Measurements from ENCODE around the gene KRT3.

The KRT3 gene

DNA sequence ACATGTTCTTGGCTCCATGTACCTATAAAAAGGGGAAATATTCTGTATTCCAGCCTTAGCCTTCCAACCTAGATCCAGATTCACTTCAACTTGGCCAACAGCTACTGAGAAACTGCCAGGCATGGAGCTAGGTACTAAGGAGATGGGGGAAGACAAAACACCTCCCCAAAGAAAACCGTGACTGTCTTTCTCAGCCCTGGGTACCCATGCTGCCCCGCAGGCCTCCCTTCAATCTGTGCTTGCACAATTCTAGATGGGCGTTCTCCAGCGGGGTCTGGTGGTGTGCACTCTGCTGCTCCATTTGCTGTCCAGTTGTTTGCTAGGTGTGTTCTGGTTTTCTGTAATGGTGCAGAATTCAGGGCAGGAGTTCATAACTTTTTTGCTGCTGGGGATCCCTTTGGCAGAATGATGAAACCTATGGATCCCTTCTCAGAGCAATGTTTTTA is 18.8 kb upstream of the KRT3 start:
- no peak for DNase-seq (ENCODE audit: low read depth in 1 of 2, low spot score in 1 of 2)

DNA sequence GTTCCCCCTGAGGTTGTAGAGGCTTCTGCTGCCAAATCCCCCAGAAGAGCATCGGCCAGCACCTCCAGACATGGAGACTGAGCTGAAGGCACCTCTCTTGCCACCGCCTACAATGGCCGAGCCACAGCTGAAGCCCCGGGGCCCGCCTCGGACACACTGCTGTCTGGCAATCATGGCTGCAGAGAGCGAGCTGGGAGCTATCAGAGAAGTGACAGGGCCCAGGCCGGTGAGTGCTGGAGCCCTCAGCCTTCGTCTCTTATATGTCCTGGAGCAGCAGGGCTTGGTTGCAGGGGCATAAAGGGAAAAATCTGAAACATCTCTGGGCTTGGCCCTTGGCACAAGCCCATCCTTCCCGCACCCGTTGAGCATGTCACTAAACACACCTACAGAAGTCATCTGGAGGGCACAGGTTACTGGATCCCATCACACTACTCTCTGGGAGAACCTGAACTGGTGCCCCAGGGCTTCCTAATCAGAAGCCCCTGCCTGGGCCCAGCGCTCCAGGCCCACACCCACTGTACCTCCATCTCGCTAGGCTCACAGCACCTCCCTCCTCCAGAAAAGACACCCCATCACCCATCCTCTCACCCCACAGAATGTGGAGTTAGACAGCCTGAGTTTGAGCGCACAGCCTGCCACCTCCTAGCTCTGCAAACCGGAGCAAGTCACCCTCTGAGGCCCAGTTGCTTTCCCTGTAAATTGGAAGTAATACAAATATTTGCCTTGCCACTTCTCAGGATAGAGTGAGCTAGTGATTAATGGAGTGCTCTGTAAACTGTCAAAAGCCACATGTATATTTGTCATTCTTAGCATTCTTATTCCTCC is 18.2 kb upstream of the KRT3 start, which contains the start of gene KRT4:
Gene KRT4 (minus strand): TSS at position 232 of the 825 bp plus-strand sequence. CDS start 58 bp downstream, at position 174.
- no peak for DNase-seq (ENCODE audit: low read depth in 1 of 2, low spot score in 1 of 2)

DNA sequence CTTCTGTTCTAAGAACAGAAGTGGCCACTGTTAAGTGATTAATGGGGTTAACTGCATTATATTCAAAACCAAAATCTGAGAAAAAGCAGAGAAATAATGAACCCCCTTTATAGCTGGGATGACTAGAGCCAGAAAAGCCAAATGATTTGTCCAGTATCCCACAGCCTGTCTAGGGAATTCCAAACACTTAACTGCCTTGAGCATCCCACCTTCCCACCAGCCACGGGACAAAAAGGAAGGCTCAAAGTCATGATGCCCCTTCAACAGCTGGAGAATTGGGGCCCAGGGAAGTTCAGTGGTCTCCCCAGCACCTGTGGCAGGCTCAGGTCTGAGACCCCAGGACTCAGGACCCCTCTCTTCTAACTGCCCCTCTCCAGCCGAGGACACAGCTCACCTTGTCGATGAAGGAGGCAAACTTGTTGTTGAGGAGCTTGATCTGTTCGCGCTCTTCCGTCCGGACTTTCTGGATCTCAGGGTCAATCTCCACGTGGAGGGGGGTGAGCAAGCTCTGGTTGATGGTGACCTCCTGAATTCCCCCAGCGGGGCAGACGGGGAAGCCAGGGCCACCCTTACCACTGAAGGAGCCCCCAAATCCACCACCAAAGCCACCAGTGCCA is 17.4 kb upstream of the KRT3 start:
- DNase-seq (ENCODE audit: low read depth in 1 of 2, low spot score in 1 of 2): no peak

DNA sequence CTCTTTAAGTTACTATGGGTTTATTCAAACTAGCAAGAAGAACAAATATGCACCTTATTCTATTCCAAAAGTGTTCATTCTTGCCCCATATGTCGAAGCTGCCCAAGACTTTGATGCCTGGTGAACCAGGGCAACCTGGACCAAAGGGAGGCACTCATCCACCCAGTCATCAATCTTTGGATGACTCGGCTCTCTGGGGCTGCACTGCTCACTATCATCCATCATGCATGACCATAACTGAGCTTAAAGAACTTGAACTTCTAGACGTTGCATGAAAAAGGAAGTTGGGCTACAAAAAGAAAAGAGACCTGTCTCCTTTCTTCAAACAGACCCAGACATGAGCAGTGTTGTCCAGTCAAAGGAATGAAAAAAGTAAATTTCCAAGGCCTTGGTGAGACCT is 16.8 kb upstream of the KRT3 start:
- DNase-seq (ENCODE audit: low read depth in 1 of 2, low spot score in 1 of 2): no peak

DNA sequence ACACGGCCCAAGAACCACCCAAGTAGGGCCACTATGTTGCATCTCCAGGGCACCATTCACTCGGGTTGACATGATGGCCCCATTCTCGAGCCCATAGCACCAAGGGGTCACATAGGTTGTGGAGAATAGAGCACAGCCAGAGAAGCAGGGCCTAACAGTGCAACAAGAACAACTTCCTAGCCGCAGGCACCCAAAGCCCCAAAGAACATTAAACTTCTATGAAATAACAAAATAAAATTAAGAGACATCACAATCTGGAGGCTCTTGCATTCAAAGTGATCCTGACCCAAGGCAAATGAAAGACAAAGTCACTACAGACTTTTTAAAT is 16.1 kb upstream of the KRT3 start:
- DNase-seq (ENCODE audit: low read depth in 1 of 2, low spot score in 1 of 2): no peak

DNA sequence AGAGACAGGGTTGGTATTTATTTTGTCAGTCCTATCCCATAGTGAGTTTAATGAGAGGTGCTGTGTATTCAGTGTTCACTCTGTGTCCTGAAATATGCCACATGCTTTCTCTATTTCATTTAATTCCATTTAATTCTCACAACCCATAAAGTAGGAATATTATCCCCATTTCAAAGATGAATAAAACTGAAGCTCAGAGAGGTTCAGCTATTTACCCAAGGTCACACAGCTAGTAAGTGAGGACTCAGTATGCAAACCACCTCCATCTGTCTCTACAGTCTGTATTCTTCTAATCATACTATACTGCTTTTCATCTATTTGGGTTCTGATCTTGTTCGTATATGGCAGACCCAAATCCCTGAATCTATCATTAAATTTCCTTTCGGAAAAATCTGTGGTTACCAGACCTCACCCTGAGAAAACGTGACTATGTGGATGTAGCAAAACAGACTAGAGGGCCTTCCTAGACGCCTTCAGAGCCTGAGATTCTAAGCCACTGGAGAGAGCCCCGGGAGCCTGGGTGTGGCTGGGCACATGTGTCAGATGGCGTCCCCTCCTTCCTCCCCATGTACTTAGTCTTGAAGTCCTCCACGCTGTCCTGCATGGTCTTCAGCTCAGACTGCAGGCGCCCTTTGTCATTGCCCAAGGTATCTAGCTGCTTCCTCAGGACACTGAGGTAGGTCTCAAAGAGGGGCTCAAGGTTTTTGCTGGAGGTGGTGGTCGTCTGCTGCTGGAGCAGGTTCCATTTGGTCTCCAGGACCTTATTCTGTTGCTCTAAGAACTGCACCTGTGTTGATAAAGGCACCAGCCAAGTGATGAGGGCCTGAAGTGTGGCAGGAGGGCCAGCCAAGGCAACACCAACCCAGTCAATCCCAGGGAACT is 15.5 kb upstream of the KRT3 start:
- DNase-seq (ENCODE audit: low read depth in 1 of 2, low spot score in 1 of 2): no peak

DNA sequence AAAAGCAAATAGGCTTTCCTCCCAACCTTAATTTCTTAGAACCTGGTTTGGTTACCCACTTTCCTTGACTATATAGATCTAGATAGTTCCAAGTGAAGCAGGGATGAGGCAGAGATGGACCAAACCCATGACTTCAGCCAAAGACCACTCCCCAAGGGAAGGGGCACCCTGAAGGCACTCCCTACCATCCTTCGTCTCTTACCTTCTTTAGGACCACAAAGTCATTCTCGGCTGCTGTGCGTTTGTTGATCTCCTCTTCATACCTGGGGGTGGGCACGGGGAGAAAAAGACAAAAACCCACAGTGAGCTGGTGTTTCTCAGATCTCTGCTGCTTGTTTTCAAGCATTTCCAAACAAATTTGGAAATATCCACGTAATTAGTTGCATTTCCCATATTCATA is 14.6 kb upstream of the KRT3 start:
- DNase-seq (ENCODE audit: low read depth in 1 of 2, low spot score in 1 of 2): no peak

DNA sequence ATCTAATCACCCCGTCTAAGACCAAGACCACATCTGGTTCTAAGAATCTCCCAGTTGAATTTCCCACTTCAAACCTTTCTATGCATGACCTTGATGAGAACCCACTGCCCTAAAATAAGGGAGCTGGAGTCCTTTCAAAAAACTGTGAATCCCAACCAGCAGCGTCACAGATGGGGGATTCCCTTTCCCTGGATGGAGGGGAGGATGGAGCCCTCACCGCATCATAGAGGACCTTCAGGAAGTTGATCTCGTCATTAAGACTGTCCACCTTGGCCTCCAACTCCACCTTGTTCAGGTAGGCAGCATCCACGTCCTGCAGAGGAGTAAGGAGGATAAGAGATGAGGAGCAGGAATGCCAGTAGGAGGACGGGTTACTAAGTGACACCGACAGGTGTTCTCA is 13.2 kb upstream of the KRT3 start:
- no peak for DNase-seq (ENCODE audit: low read depth in 1 of 2, low spot score in 1 of 2)

DNA sequence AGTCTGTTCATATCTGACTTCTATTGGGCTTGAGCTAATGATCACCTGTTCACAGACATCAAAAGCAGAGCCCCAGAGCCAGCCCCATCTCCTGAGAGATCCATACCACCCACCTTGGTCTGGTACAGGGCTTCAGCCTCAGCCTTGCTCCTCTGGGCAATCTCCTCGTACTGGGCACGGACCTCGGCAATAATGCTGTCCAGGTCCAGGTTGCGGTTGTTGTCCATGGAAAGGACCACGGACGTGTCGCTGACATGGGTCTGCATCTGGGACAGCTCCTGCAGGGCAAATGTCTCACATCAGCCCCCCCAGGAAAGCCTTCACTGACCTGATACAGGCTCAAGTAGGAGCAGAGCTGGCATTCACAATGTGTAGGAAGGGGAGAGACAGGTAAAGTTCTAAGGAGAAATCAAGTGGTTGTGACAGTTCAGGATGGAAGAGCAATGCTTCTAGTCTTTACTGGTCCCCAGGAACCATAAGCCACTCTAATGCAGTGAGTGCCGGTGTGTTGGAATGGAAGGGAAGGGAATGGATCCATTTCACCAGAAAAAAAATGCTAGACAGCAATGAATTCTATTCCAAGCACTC is 12.8 kb upstream of the KRT3 start:
- no peak for DNase-seq (ENCODE audit: low read depth in 1 of 2, low spot score in 1 of 2)

DNA sequence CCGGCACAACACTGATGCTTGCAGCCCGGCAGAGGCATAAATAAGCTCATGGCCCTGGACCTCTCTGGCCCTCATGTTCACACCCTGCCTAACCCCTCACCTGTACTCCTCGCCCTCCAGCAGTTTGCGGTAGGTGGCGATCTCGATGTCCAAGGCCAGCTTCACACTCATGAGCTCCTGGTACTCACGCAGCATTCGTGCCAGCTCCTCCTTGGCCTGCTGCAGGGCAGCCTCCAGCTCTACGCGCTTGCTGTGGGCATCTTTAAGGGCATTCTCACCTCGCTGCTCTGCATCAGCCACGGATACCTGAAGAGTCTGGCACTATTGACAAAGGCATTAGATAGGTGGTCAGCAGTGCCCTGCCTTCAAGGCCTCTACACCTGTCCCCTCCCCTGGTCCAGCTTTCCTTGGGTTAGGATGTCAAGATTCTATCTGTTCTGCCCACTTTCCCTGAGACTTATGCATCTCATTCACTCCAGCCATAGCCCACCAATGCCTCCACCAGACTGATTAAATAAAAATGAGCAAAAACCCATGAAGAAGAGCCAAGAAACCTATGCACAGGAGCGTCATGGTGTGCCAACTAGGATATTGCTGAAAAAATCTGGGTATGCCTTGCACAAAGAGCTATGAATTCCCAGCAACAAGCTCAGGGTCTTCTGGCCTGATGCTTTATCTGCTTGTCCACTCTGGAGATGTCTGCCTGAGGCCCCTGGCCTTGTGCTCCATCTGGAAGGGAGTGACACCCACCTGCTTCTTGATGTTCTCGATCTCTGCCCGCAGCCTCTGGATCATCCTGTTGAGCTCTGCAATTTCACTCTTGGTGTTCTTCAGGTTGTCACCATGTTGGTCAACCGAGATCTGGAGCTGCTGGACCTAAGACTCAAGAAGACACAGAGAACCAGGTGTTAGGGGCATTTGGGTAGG is 11.9 kb upstream of the KRT3 start:
- no peak for DNase-seq (ENCODE audit: low read depth in 1 of 2, low spot score in 1 of 2)

DNA sequence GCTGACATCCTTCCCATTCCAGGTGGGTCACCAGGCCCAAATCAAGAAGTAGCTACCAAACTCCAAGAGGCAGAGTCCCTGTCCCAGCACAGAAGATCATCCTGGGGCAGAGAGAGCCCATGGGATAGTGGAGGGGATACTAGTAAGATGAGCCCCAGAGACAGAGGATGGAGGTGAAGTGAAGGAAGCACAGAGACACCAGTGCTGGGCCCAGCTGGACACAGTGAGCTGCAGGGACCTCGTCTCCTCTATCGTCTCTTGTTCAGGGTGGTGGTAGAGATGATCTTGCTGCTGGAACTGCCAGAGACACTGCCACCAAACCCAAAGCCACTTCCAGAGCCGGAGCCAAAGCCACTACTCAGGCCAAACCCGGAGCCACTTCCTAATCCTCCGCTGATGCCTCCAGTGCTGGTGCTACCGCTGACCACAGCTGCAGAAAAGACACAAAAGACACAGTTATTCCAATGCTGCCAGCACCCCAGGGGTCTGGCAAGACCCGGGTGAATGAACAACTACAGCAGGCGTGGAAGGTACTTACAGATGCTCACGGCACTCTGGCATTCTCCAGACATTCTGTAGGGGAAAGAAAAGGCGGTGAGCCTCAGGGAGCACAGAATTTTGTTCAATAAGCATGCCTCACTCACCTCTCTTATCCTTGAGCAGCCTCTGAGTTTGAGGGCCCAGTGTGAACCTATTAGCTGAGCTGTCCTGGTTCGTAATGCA is 11.1 kb upstream of the KRT3 start:
- no peak for DNase-seq (ENCODE audit: low read depth in 1 of 2, low spot score in 1 of 2)

DNA sequence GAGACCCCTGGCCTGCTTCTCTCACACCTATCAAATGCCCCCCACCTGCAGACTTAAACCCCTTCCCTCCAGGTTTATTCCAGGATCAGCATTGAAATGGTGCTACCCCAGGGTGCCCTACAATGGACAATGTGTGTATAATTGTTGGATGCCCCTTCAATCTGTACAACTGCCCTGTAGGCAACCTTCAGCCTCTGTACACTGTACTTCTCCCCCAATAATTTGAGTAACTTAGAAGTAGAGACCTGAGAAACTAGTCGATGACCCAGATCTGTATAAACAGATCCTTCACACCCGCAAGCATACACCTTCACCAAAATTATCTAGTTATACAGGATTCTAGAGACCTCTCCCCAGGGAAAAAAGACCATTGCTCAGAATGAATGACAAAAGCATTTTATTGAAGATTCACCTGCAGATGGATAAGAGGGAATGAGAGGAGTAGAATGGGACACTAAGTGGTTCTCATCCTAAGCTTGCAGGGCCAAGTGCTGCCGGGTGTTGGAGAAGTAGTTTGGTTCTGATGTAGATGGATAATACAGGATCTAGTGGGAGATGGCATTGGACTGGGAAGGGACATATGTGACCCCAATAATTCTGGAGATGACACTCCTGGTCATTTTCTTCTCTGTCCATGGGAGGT is 10.4 kb upstream of the KRT3 start:
- DNase-seq (ENCODE audit: low read depth in 1 of 2, low spot score in 1 of 2): no peak

DNA sequence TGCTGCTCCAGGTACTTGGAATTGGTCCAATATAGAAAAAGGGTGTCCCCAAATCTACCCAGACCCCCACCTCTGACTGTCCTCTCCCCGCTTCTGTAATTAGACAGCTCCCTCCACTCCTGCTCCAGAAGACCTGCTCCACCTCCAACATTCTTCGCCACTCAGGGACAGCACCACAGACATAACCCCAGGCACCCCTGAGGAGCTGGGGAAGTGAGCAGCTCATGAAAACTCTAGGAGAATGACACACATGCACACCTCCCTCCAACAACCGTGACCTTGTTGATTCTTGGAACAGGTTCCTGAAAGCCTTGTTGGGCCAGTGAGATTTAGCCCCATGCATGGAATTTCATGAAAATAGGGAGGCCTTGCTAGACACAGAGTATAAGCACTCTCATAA is 9.8 kb upstream of the KRT3 start:
- DNase-seq (ENCODE audit: low read depth in 1 of 2, low spot score in 1 of 2): no peak

DNA sequence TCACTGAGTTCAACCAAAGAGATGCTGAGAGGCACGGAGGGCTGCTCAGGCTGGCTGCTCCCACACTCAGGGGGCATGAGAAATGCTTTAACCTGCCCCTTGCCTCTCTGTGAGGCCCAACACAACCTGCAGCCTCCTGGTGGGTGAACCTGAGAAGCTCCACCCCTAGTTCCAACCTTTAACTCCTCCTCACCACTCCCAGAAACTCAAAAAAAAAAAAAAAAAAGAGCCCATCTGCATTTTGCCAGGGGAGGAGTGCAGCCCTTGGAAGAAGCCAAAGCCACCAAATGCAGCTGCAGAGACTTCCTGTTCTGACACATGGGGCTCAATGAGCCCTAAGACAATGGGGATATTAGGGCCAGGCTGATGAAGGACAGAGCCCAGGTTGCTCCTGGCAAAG is 9.1 kb upstream of the KRT3 start:
- DNase-seq (ENCODE audit: low read depth in 1 of 2, low spot score in 1 of 2): no peak

DNA sequence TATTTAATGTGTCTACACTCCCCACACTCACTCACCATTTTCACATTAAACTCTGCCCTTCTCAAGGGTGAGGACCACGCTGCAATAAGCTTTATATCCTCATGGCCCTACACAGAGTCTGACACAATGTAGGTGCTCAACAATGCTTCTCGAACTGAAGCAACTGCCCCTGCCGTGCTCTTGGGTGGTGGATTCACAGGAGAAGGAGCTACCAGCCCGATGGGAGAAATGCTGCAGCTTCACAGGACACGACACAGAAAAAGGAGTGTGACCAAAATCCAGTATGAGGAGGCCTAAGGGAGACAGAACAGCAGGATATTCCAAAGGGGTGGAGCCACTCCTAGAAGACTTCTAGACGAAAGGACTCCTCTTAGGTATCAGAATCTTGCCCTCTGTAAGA is 6.5 kb upstream of the KRT3 start:
- no peak for DNase-seq (ENCODE audit: low read depth in 1 of 2, low spot score in 1 of 2)

DNA sequence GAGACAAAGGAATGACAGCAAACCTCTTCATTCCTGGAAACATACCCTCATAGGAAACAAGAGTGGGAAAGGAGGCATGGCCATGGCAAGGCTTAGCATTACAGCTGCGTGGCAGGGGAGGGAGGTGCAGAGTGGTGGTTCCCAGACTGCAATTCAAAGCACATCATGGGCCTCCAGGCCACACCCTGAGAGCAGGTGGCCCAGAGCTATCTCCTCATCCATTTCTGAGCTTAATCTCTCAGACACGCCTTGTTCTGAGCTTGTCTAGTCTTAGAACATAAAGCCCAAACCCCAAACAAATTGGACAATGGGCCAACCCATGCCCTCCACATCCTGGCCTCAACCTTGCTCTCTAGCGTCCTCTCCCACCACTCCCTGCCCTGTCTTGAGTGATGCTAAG is 5.9 kb upstream of the KRT3 start:
- DNase-seq (ENCODE audit: low read depth in 1 of 2, low spot score in 1 of 2): no peak

DNA sequence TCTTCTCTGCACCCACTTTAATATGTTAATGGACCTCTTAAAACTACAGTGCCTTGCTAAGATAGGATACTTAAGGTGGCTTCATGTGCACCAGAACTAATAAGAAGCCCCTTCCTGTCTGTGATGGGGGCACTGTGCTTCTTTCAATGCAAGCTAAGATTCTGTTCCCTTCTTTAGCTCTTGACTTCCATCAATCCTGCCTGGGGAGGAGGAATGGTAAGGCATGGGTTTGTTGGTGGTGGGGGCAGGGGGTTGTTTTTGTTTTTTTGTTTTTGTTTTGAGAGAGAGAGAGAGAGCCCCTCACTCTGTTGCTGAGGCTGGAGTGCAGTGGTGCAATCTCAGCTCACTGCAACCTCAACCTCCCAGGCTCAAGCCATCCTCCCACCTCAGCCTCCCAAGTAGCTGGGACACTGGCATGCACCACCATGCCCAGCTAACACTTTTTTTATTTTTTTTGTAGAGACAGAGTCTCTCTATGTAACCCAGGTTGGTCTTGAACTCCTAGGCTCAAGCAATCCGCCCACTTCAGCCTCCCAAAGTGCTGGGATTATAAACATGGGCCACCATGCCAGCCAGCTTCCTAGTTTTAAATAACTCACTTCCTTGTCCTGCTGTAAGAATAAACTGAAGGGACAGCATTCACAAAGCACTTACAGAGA is 4.5 kb upstream of the KRT3 start:
- no peak for DNase-seq (ENCODE audit: low read depth in 1 of 2, low spot score in 1 of 2)

DNA sequence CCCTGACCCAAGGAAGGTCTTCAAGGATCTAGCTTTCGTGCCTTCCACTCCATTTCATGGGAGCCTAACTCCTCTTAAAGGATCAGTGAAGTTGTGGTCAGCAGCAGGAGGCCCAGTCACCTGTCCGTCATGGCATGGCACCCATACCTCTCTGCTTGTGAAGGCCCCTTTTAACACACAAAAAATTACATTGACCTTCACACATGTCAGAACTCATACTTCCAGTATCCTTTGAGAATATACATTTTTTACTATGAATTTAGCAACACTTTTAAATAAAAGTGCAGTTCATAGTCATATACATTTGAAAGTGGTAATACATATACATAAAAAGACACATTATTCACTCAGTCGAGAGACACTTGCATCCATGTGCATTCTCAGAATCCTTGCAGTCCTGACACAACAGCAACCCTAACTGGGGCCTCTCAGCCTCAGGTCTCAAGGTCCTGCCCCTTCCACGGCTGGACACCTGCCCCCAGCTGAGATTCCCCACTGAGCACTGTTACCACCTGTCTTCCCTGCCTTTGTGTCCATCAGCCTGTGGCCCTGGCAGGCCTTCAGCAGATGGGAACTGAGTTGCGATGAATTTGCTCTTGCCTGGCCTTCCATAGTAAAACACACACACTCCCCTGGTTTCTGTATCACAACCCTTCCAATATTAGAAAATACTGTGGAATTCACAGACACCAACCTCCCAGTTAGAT is 3.7 kb upstream of the KRT3 start:
- DNase-seq (ENCODE audit: low read depth in 1 of 2, low spot score in 1 of 2): no peak
